Activated T-helper 17 cell treated with anti-CD3 and anti-CD28 coated beads, Interleukin-2, amount 50 U/mL, for 72 hours (primary cell): ENCODE measurements around the gene CCDC88C. TPM values are rescaled to one million over a fixed set of nuclear protein-coding genes. Genes with fewer than 3 reads are reported as not detected.

Source experiments
- ATAC-seq: fragments of 150-1000 bp; cut with Tn5 transposase; replicated peaks from 2 replicates; pipeline ENCODE4 v1.10.0; 2021; ENCODE audit warnings: mild to moderate bottlenecking, moderate library complexity
- H3K27ac Mint-ChIP-seq: one replicate; pipeline ENCODE4 v1.8.0; 2022; ENCODE audit warnings: mixed read lengths
- H3K27me3 Mint-ChIP-seq: one replicate; pipeline ENCODE4 v1.8.0; 2022; ENCODE audit warnings: mixed read lengths
- H3K36me3 Mint-ChIP-seq: one replicate; pipeline ENCODE4 v1.8.0; 2022; ENCODE audit warnings: low read depth, mild to moderate bottlenecking, mixed read lengths
- H3K4me1 Mint-ChIP-seq: one replicate; pipeline ENCODE4 v1.8.0; 2022; ENCODE audit warnings: mixed read lengths
- H3K4me3 Mint-ChIP-seq: one replicate; pipeline ENCODE4 v1.8.0; 2022; ENCODE audit warnings: mild to moderate bottlenecking, mixed read lengths
- H3K9me3 Mint-ChIP-seq: one replicate; pipeline ENCODE4 v1.8.0; 2022; ENCODE audit warnings: mixed read lengths
- total RNA-seq, 2 donors: library from RNA; stranded (reverse); gene quantifications; one replicate each; pipeline ENCODE4 v1.2.3, GENCODE V29; 2022

Gene CCDC88C
- total RNA-seq, 2 donors from 2014 or later, result 143 to 172 TPM

- H3K9me3 Mint-ChIP-seq, result no peaks in the 10 kb centered on the region
- H3K4me1 Mint-ChIP-seq, result peaks cover 35% of the 10 kb centered on the region
- peaks cover 84% of the 10 kb centered on the region for H3K36me3 Mint-ChIP-seq
- peak overlapping the region; percentile 93 for H3K27ac Mint-ChIP-seq
- H3K4me3 Mint-ChIP-seq, result peak overlapping the region; percentile 86
- no peak for ATAC-seq
- H3K27me3 Mint-ChIP-seq, result no peaks in the 10 kb centered on the region
These were observed 90.9 kb downstream of the CCDC88C start for GRCh38 chr14:91326514-91327249.

- H3K36me3 Mint-ChIP-seq, result peaks cover 82% of the 10 kb centered on the region
- peaks cover 21% of the 10 kb centered on the region for H3K4me1 Mint-ChIP-seq
- H3K9me3 Mint-ChIP-seq, result no peaks in the 10 kb centered on the region
- H3K27ac Mint-ChIP-seq, result peak overlapping the region; percentile 93
- no peaks in the 10 kb centered on the region for H3K27me3 Mint-ChIP-seq
- peak overlapping the region; percentile 86 for H3K4me3 Mint-ChIP-seq
- ATAC-seq, result no peak
These were observed 92.7 kb downstream of the CCDC88C start for GRCh38 chr14:91324606-91325575.

GRCh38 chr14:91323671-91324605, 93.7 kb downstream of the CCDC88C start:
- Mint-ChIP-seq H3K36me3 (peaks cover 84% of the 10 kb centered on the region), H3K4me1 (peaks cover 22% of the 10 kb centered on the region), H3K9me3 (no peaks in the 10 kb centered on the region), H3K27me3 (no peaks in the 10 kb centered on the region), H3K27ac (peak overlapping the region; percentile 93), H3K4me3 (peak overlapping the region; percentile 86)
- ATAC-seq, result peak; percentile 85

GRCh38 chr14:91323031-91323430, 94.6 kb downstream of the CCDC88C start:
- Mint-ChIP-seq H3K27me3 (no peaks in the 10 kb centered on the region), H3K4me3 (peak overlapping the region; percentile 86), H3K27ac (peak overlapping the region; percentile 93), H3K4me1 (peaks cover 27% of the 10 kb centered on the region), H3K36me3 (peaks cover 91% of the 10 kb centered on the region), H3K9me3 (no peaks in the 10 kb centered on the region)
- no peak for ATAC-seq

DNA sequence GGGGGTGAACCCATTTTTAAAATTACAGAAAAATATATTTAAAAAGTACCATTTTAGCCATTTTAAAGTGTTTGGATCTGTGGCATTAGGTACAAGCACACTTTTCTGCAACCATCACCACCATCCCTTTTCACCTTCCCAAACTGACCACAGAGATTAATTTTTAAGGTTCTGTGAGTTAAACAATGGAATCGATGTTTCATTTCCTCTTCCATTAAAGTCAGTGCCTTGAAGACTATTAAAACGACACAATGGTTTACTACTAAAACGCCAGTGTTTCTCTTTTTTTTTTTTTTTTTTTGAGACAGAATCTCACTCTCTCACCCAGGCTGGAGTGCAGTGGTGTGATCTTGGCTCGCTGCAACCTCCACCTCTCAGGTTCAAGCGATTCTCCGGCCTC, 95.0 kb downstream of the CCDC88C start:
- peaks cover 92% of the 10 kb centered on the region for H3K36me3 Mint-ChIP-seq
- H3K27ac Mint-ChIP-seq, result peak overlapping the region; percentile 93
- H3K4me1 Mint-ChIP-seq, result peaks cover 31% of the 10 kb centered on the region

DNA sequence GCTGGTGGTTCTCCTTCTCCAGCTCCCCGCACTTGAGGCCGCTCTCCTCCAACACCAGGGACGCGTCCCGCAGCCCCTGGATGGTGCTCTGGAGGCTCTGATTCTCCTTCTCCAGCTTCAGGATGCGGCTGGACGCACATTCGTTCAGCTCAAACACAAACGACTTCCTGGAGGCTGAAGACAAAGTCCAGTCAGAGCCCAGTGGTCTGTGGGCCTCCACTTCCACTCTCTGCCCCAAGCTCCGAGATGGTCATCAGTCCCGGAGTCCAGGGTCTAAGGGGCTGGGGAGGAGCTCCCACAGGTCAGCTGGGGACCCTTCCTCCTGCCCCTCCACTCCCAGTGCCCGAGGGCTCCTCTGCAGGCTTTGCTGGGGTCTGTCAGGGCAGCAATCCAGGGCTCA, 96.5 kb downstream of the CCDC88C start:
- no peak for ATAC-seq
- H3K36me3 Mint-ChIP-seq, result peaks cover 92% of the 10 kb centered on the region
- H3K27ac Mint-ChIP-seq, result no peak overlapping the region
- H3K9me3 Mint-ChIP-seq, result no peaks in the 10 kb centered on the region
- no peaks in the 10 kb centered on the region for H3K27me3 Mint-ChIP-seq
- H3K4me3 Mint-ChIP-seq, result no peak overlapping the region
- peaks cover 44% of the 10 kb centered on the region for H3K4me1 Mint-ChIP-seq

More for the DNA sequence above, 95.0 kb downstream of the CCDC88C start:
- H3K27me3 Mint-ChIP-seq, result no peaks in the 10 kb centered on the region
- ATAC-seq, result no peak
- H3K9me3 Mint-ChIP-seq, result no peaks in the 10 kb centered on the region
- H3K4me3 Mint-ChIP-seq, result peak overlapping the region; percentile 86

DNA sequence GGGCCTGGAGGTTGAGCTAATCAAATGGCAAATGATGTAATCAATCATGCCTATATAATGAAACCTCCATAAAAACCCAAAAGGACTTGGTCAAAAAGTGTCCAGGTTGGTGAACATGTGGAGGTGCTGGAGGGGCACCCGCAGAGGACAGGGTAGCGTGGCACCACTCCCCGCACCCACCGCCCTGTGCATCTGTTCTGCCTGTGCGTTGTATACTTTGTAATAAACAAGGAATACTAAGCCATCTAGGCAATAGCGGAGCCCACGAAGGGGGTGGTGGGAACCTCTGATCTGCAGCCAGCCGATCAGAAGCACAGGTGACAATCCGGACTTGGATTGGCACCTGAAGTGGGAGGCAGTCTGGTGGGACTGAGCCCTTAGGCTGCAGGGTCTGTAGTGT, 97.4 kb downstream of the CCDC88C start:
- ATAC-seq, result no peak
- Mint-ChIP-seq H3K27ac (peak overlapping the region; percentile 30), H3K36me3 (peaks cover 92% of the 10 kb centered on the region)

GRCh38 chr14:91318911-91319310, 98.7 kb downstream of the CCDC88C start:
- Mint-ChIP-seq H3K9me3 (no peaks in the 10 kb centered on the region), H3K4me1 (peaks cover 59% of the 10 kb centered on the region), H3K4me3 (no peak overlapping the region), H3K36me3 (peaks cover 92% of the 10 kb centered on the region), H3K27me3 (no peaks in the 10 kb centered on the region), H3K27ac (no peak overlapping the region)
- no peak for ATAC-seq

More for the DNA sequence above, 97.4 kb downstream of the CCDC88C start:
- Mint-ChIP-seq H3K4me1 (peaks cover 53% of the 10 kb centered on the region), H3K9me3 (no peaks in the 10 kb centered on the region), H3K27me3 (no peaks in the 10 kb centered on the region), H3K4me3 (no peak overlapping the region)

GRCh38 chr14:91317381-91318308, 100.0 kb downstream of the CCDC88C start:
- H3K4me3 Mint-ChIP-seq, result peak overlapping the region; percentile 87
- H3K27me3 Mint-ChIP-seq, result no peaks in the 10 kb centered on the region
- peaks cover 92% of the 10 kb centered on the region for H3K36me3 Mint-ChIP-seq
- peak overlapping the region; percentile 94 for H3K27ac Mint-ChIP-seq
- H3K9me3 Mint-ChIP-seq, result no peaks in the 10 kb centered on the region
- ATAC-seq, result peak; percentile 77
- H3K4me1 Mint-ChIP-seq, result peaks cover 63% of the 10 kb centered on the region

DNA sequence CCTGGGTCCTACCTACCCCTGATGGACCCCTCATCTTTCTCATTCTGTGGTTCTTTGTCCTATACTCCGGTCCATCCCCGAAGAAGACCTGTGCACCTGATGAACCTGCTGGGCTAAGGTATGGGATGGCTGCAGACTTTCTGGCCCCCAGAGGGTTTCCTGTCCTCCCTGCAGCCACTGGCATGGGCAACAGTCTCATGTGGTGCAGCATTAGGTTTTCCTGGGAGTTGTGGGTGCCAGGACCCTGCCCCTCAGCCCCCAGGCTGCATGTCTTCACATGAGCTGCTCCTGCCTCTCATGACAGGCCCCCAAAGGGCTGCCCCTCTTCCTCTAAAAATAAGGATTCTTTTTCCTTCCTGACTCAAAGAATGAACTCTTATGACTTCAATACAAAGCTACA, 100.9 kb downstream of the CCDC88C start:
- peaks cover 94% of the 10 kb centered on the region for H3K36me3 Mint-ChIP-seq

GRCh38 chr14:91315844-91316267, 101.8 kb downstream of the CCDC88C start:
- Mint-ChIP-seq H3K4me1 (peaks cover 65% of the 10 kb centered on the region), H3K27me3 (no peaks in the 10 kb centered on the region), H3K4me3 (peak overlapping the region; percentile 87), H3K9me3 (no peaks in the 10 kb centered on the region), H3K27ac (peak overlapping the region; percentile 94), H3K36me3 (peaks cover 97% of the 10 kb centered on the region)
- ATAC-seq, result peak; percentile 66

More for the DNA sequence above, 100.9 kb downstream of the CCDC88C start:
- ATAC-seq, result no peak
- Mint-ChIP-seq H3K9me3 (no peaks in the 10 kb centered on the region), H3K4me1 (peaks cover 59% of the 10 kb centered on the region), H3K4me3 (peak overlapping the region; percentile 87), H3K27ac (peak overlapping the region; percentile 94), H3K27me3 (no peaks in the 10 kb centered on the region)

GRCh38 chr14:91313852-91314251, 103.8 kb downstream of the CCDC88C start:
- no peaks in the 10 kb centered on the region for H3K9me3 Mint-ChIP-seq
- H3K4me1 Mint-ChIP-seq, result peaks cover 66% of the 10 kb centered on the region
- H3K27ac Mint-ChIP-seq, result peak overlapping the region; percentile 84
- H3K4me3 Mint-ChIP-seq, result peak overlapping the region; percentile 87
- ATAC-seq, result no peak
- H3K36me3 Mint-ChIP-seq, result peaks cover 98% of the 10 kb centered on the region
- no peaks in the 10 kb centered on the region for H3K27me3 Mint-ChIP-seq
